SK-N-SH treated with all-trans-retinoic acid at 6 μM for 48 hours (cell line): ENCODE measurements around the gene CTXN1.

Source experiments
- ATAC-seq: fragments of 200-7000 bp; cut with Tn5 transposase; 3 replicates; pipeline ENCODE4 v1.9.1; 2020; ENCODE audit warnings: mild to moderate bottlenecking, moderate library complexity
- ARNTL ChIP-seq: fragments of 450-650 bp; formaldehyde crosslinking; IDR thresholded peaks from 2 replicates; pipeline ENCODE4 v1.5.0; 2020; ENCODE audit warnings: low read depth, mild to moderate bottlenecking, moderate library complexity, borderline replicate concordance
- BACH2 ChIP-seq: fragments of 250-450 bp; sonication (Bioruptor Pico); IDR thresholded peaks from 2 replicates; pipeline ENCODE4 v1.9.0; 2021; ENCODE audit warnings: mild to moderate bottlenecking, borderline replicate concordance
- CREB5 ChIP-seq: fragments of 250-450 bp; sonication (Bioruptor Pico); IDR thresholded peaks from 2 replicates; pipeline ENCODE4 v1.5.1; 2020; ENCODE audit warnings: low read depth, mild to moderate bottlenecking, moderate library complexity
- CSDC2 ChIP-seq: fragments of 250-450 bp; sonication (Bioruptor Pico); IDR thresholded peaks from 2 replicates; pipeline ENCODE4 v1.5.0; 2020; ENCODE audit warnings: mild to moderate bottlenecking, moderate library complexity
- CSRNP3 ChIP-seq: fragments of 250-450 bp; sonication (Bioruptor Pico); IDR thresholded peaks from 2 replicates; pipeline ENCODE4 v1.5.1; 2021; ENCODE audit warnings: mild to moderate bottlenecking, moderate library complexity
- ESRRG ChIP-seq: fragments of 250-450 bp; sonication (Bioruptor Pico); IDR thresholded peaks from 2 replicates; pipeline ENCODE4 v1.6.1; 2021; ENCODE audit warnings: mild to moderate bottlenecking
- OSR1 ChIP-seq: fragments of 250-450 bp; sonication (Bioruptor Pico); IDR thresholded peaks from 2 replicates; pipeline ENCODE4 v1.8.0; 2022; ENCODE audit warnings: moderate library complexity, mild to moderate bottlenecking, inconsistent platforms
- PPARA ChIP-seq: fragments of 250-450 bp; sonication (Bioruptor Pico); IDR thresholded peaks from 2 replicates; pipeline ENCODE4 v1.5.0; 2020; ENCODE audit warnings: mild to moderate bottlenecking, borderline replicate concordance
- RARB ChIP-seq: fragments of 250-450 bp; sonication (Bioruptor Pico); IDR thresholded peaks from 2 replicates; pipeline ENCODE4 v1.8.0; 2021; ENCODE audit warnings: mild to moderate bottlenecking, moderate library complexity
- SNAI2 ChIP-seq: fragments of 250-450 bp; sonication (Bioruptor Pico); IDR thresholded peaks from 2 replicates; pipeline ENCODE4 v1.5.0; 2020; ENCODE audit warnings: mild to moderate bottlenecking, moderate library complexity
- TCF4 ChIP-seq: fragments of 250-450 bp; sonication (Bioruptor Pico); IDR thresholded peaks from 2 replicates; pipeline ENCODE4 v1.8.0; 2021; ENCODE audit warnings: mild to moderate bottlenecking, moderate library complexity, borderline replicate concordance
- TOX ChIP-seq: fragments of 250-450 bp; sonication (Bioruptor Pico); IDR thresholded peaks from 2 replicates; pipeline ENCODE4 v1.8.0; 2021; ENCODE audit warnings: mild to moderate bottlenecking, moderate library complexity, borderline replicate concordance
- TSHZ2 ChIP-seq: fragments of 250-450 bp; sonication (Bioruptor Pico); IDR thresholded peaks from 2 replicates; pipeline ENCODE4 v1.5.0; 2020; ENCODE audit warnings: mild to moderate bottlenecking, moderate library complexity
- ZFP3 ChIP-seq: fragments of 250-450 bp; sonication (Bioruptor Pico); IDR thresholded peaks from 2 replicates; pipeline ENCODE4 v1.5.0; 2020; ENCODE audit warnings: mild to moderate bottlenecking, moderate library complexity
- ZFP30 ChIP-seq: fragments of 450-650 bp; formaldehyde crosslinking; IDR thresholded peaks from 2 replicates; pipeline ENCODE4 v1.5.0; 2022; ENCODE audit warnings: mild to moderate bottlenecking, moderate library complexity
- ZNF565 ChIP-seq: fragments of 450-650 bp; formaldehyde crosslinking; conservative IDR thresholded peaks from 2 replicates; pipeline ENCODE4 v1.5.0; 2020; ENCODE audit warnings: low read depth, mild to moderate bottlenecking, moderate library complexity
- ZNF70 ChIP-seq: fragments of 450-650 bp; formaldehyde crosslinking; IDR thresholded peaks from 2 replicates; pipeline ENCODE4 v1.5.0; 2020; ENCODE audit warnings: mild to moderate bottlenecking, moderate library complexity
- ZNF8 ChIP-seq: fragments of 450-650 bp; formaldehyde crosslinking; IDR thresholded peaks from 2 replicates; pipeline ENCODE4 v1.5.0; 2020; ENCODE audit warnings: mild to moderate bottlenecking, moderate library complexity
- TF ChIP-seq, protein P1 (sequence below): fragments of 250-450 bp; sonication (Bioruptor Pico); IDR thresholded peaks from 2 replicates; pipeline ENCODE4 v1.8.0; 2021; ENCODE audit warnings: low read depth, mild to moderate bottlenecking, moderate library complexity, borderline replicate concordance
- TF ChIP-seq, protein P2 (sequence below): fragments of 250-450 bp; sonication (Bioruptor Pico); IDR thresholded peaks from 2 replicates; pipeline ENCODE4 v1.8.0; 2020; ENCODE audit warnings: mild to moderate bottlenecking, moderate library complexity, borderline replicate concordance

The CTXN1 gene

GRCh38 chr19:7898967-7899366 lies 27.0 kb downstream of the CTXN1 start:
- TF ChIP-seq BACH2 (CRISPR knock-in tag) (no peak), ESRRG (CRISPR knock-in tag) (no peak), RARB (CRISPR knock-in tag) (no peak)
- TF ChIP-seq, protein P1, sequence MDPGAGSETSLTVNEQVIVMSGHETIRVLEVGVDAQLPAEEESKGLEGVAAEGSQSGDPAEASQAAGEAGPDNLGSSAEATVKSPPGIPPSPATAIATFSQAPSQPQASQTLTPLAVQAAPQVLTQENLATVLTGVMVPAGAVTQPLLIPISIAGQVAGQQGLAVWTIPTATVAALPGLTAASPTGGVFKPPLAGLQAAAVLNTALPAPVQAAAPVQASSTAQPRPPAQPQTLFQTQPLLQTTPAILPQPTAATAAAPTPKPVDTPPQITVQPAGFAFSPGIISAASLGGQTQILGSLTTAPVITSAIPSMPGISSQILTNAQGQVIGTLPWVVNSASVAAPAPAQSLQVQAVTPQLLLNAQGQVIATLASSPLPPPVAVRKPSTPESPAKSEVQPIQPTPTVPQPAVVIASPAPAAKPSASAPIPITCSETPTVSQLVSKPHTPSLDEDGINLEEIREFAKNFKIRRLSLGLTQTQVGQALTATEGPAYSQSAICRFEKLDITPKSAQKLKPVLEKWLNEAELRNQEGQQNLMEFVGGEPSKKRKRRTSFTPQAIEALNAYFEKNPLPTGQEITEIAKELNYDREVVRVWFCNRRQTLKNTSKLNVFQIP = no peak
- no peak for ATAC-seq

GRCh38 chr19:7897292-7897691 lies 28.6 kb downstream of the CTXN1 start:
- ATAC-seq = no peak

GRCh38 chr19:7895565-7895964 lies 30.4 kb downstream of the CTXN1 start:
- TF ChIP-seq SNAI2 (CRISPR knock-in tag) (no peak), TCF4 (no peak), OSR1 (CRISPR knock-in tag) (no peak), ARNTL (CRISPR knock-in tag) (no peak), ZNF70 (CRISPR knock-in tag) (no peak), CSRNP3 (CRISPR knock-in tag) (no peak)
- TF ChIP-seq, protein P1 = no peak
- ATAC-seq = no peak

More at GRCh38 chr19:7897292-7897691, 28.6 kb downstream of the CTXN1 start:
- no peak for TF ChIP-seq ARNTL (CRISPR knock-in tag)
- no peak for TF ChIP-seq ZFP3
- no peak for TF ChIP-seq CREB5 (CRISPR knock-in tag)
- no peak for TF ChIP-seq CSDC2 (CRISPR knock-in tag)

GRCh38 chr19:7894612-7895309 lies 31.2 kb downstream of the CTXN1 start:
- no peak for ATAC-seq
- TF ChIP-seq TOX (CRISPR knock-in tag) (no peak), ZNF565 (no peak), PPARA (CRISPR knock-in tag) (no peak), ARNTL (CRISPR knock-in tag) (no peak), CSDC2 (CRISPR knock-in tag) (no peak), ZNF8 (CRISPR knock-in tag) (no peak), ZFP30 (CRISPR knock-in tag) (no peak), RARB (CRISPR knock-in tag) (no peak), OSR1 (CRISPR knock-in tag) (no peak), ZFP3 (no peak), TSHZ2 (CRISPR knock-in tag) (no peak), BACH2 (CRISPR knock-in tag) (no peak), CSRNP3 (CRISPR knock-in tag) (no peak), ZNF70 (CRISPR knock-in tag) (no peak), ESRRG (CRISPR knock-in tag) (no peak), TCF4 (no peak), SNAI2 (CRISPR knock-in tag) (no peak)
- TF ChIP-seq, protein P2, sequence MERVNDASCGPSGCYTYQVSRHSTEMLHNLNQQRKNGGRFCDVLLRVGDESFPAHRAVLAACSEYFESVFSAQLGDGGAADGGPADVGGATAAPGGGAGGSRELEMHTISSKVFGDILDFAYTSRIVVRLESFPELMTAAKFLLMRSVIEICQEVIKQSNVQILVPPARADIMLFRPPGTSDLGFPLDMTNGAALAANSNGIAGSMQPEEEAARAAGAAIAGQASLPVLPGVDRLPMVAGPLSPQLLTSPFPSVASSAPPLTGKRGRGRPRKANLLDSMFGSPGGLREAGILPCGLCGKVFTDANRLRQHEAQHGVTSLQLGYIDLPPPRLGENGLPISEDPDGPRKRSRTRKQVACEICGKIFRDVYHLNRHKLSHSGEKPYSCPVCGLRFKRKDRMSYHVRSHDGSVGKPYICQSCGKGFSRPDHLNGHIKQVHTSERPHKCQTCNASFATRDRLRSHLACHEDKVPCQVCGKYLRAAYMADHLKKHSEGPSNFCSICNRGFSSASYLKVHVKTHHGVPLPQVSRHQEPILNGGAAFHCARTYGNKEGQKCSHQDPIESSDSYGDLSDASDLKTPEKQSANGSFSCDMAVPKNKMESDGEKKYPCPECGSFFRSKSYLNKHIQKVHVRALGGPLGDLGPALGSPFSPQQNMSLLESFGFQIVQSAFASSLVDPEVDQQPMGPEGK (CRISPR knock-in tag) = no peak
- TF ChIP-seq, protein P1 = no peak
